IMR-90 (cell line): ENCODE data around the gene SOWAHD. TPM values are rescaled to one million over a fixed set of nuclear protein-coding genes. Genes with fewer than 3 reads are reported as not detected.

Source experiments
- ATAC-seq: fragments of 200-7000 bp; cut with Tn5 transposase; 2 replicates; pipeline ENCODE4 v1.9.1; 2020; ENCODE audit warnings: low read depth, mild to moderate bottlenecking, moderate library complexity
- BruUV-seq: library from RNA; stranded (reverse); fragments of 400-500 nt; replicated peaks from 2 replicates; lab custom pipeline; 2021; lab: Mats Ljungman, UMichigan
- CTCF ChIA-PET: fragments of 300-600 bp; formaldehyde crosslinking; extraction: SDS; loops from one replicate; lab custom pipeline; 2021; ENCODE audit warnings: antibody characterized with exemption; lab: Yijun Ruan, JAX
- POLR2A ChIA-PET: fragments of 300-600 bp; sonication (Branson Sonifier 250); formaldehyde crosslinking; loops from one replicate; lab custom pipeline; 2022; ENCODE audit warnings: antibody characterized with exemption; ENCODE audit not compliant: unreplicated experiment; lab: Charles Lee
- DNase-seq: peaks from one replicate; pipeline ENCODE4 v3.0.0; 2013
- H2AFZ ChIP-seq: replicated peaks from 2 replicates; pipeline ENCODE3; 2013; ENCODE audit warnings: low read length, mild to moderate bottlenecking; ENCODE audit not compliant: poor library complexity
- H2AK5ac ChIP-seq: 2 replicates; pipeline ENCODE4 v1.6.1; 2013; ENCODE audit warnings: low read depth, low read length, inconsistent platforms
- H2AK9ac ChIP-seq: replicated peaks from 2 replicates; pipeline ENCODE3; 2013; ENCODE audit warnings: mild to moderate bottlenecking, low read depth, low read length, moderate library complexity; ENCODE audit not compliant: poor library complexity
- H2BK120ac ChIP-seq: 2 replicates; pipeline ENCODE4 v1.6.1; 2013; ENCODE audit warnings: low read depth, low read length, inconsistent platforms
- H2BK15ac ChIP-seq: 3 replicates; pipeline ENCODE4 v1.6.1; 2013; ENCODE audit warnings: low read depth, low read length, inconsistent platforms
- H2BK20ac ChIP-seq: 2 replicates; pipeline ENCODE4 v1.6.1; 2013; ENCODE audit warnings: low read depth, mild to moderate bottlenecking, inconsistent platforms, low read length, moderate library complexity
- H2BK5ac ChIP-seq: 2 replicates; pipeline ENCODE4 v1.6.1; 2013; ENCODE audit warnings: mild to moderate bottlenecking, low read depth, low read length, inconsistent platforms; ENCODE audit not compliant: poor library complexity, severe bottlenecking
- H3K14ac ChIP-seq: replicated peaks from 2 replicates; pipeline ENCODE4 v1.6.1; 2013; ENCODE audit warnings: low read depth, low read length, inconsistent platforms
- H3K18ac ChIP-seq: 2 replicates; pipeline ENCODE4 v1.6.1; 2013; ENCODE audit warnings: low read depth, low read length, control low read depth
- H3K23ac ChIP-seq: 2 replicates; pipeline ENCODE4 v1.6.1; 2013; ENCODE audit warnings: low read depth, low read length, inconsistent platforms
- H3K27ac ChIP-seq: 2 replicates; pipeline ENCODE4 v1.5.1; 2013; ENCODE audit warnings: mild to moderate bottlenecking, control low read depth, low read length; ENCODE audit not compliant: insufficient read depth
- H3K27me3 ChIP-seq: 2 replicates; pipeline ENCODE4 v1.6.1; 2013; ENCODE audit warnings: low read length; ENCODE audit not compliant: control insufficient read depth, insufficient read depth
- H3K36me3 ChIP-seq: 2 replicates; pipeline ENCODE4 v1.6.1; 2013; ENCODE audit warnings: low read length, mixed read lengths; ENCODE audit not compliant: control insufficient read depth, insufficient read depth
- H3K4ac ChIP-seq: 2 replicates; pipeline ENCODE4 v1.6.1; 2013; ENCODE audit warnings: low read depth, low read length, inconsistent platforms
- H3K4me1 ChIP-seq: 2 replicates; pipeline ENCODE4 v1.6.1; 2013; ENCODE audit warnings: low read length, mixed read lengths; ENCODE audit not compliant: control insufficient read depth, insufficient read depth
- H3K4me2 ChIP-seq: 2 replicates; pipeline ENCODE4 v1.6.1; 2013; ENCODE audit warnings: low read depth, mild to moderate bottlenecking, control low read depth, low read length, moderate library complexity
- H3K4me3 ChIP-seq: 2 replicates; pipeline ENCODE4 v1.5.1; 2013; ENCODE audit warnings: low read depth, mild to moderate bottlenecking, control low read depth, low read length, moderate library complexity; ENCODE audit not compliant: insufficient read depth
- H3K56ac ChIP-seq: 2 replicates; pipeline ENCODE4 v1.6.1; 2013; ENCODE audit warnings: low read length, inconsistent platforms; ENCODE audit not compliant: insufficient read depth; ENCODE audit errors: extremely low read depth
- H3K79me1 ChIP-seq, 2 experiments: 2 replicates each; pipeline ENCODE4 v1.6.1; 2013; ENCODE audit warnings: low read length in 2 of 2, inconsistent platforms in 1 of 2, low read depth in 1 of 2
- H3K9ac ChIP-seq: 2 replicates; pipeline ENCODE4 v1.6.1; 2013; ENCODE audit warnings: low read depth, low read length, control low read depth
- H3K9me1 ChIP-seq: 2 replicates; pipeline ENCODE4 v1.6.1; 2013; ENCODE audit warnings: low read length, inconsistent platforms; ENCODE audit not compliant: insufficient read depth
- H3K9me3 ChIP-seq: 2 replicates; pipeline ENCODE4 v1.6.1; 2013; ENCODE audit warnings: low read length; ENCODE audit not compliant: control insufficient read depth, insufficient read depth
- H4K20me1 ChIP-seq: 2 replicates; pipeline ENCODE4 v1.6.1; 2013; ENCODE audit warnings: low read length, inconsistent platforms; ENCODE audit not compliant: insufficient read depth
- H4K5ac ChIP-seq: 2 replicates; pipeline ENCODE4 v1.6.1; 2013; ENCODE audit warnings: mild to moderate bottlenecking, low read depth, low read length, control low read depth
- H4K8ac ChIP-seq, 2 experiments: 2 replicates each; pipeline ENCODE4 v1.6.1; 2013; ENCODE audit warnings: low read depth in 2 of 2, low read length in 2 of 2, control low read depth in 1 of 2, inconsistent platforms in 1 of 2
- H4K91ac ChIP-seq: 2 replicates; pipeline ENCODE4 v1.6.1; 2013; ENCODE audit warnings: low read depth, low read length, inconsistent platforms; ENCODE audit not compliant: insufficient read depth
- CEBPB ChIP-seq: IDR thresholded peaks from 2 replicates; pipeline ENCODE4 v1.6.1; 2012; ENCODE audit warnings: low read depth, low read length, improper control_type of control experiment
- CHD1 ChIP-seq: IDR thresholded peaks from 2 replicates; pipeline ENCODE4 v1.6.1; 2012; ENCODE audit warnings: low read depth, low read length, improper control_type of control experiment
- FOS ChIP-seq: fragments of 150-350 bp; IDR thresholded peaks from 2 replicates; pipeline ENCODE4 v1.6.1; 2016; ENCODE audit warnings: low read depth, low read length
- MAFK ChIP-seq: IDR thresholded peaks from 2 replicates; pipeline ENCODE4 v1.6.1; 2012; ENCODE audit warnings: low read depth, low read length, improper control_type of control experiment
- MAZ ChIP-seq: IDR thresholded peaks from 2 replicates; pipeline ENCODE4 v1.6.1; 2012; ENCODE audit warnings: low read depth, mild to moderate bottlenecking, low read length, improper control_type of control experiment, moderate library complexity, borderline replicate concordance
- MXI1 ChIP-seq: IDR thresholded peaks from 2 replicates; pipeline ENCODE4 v1.6.1; 2012; ENCODE audit warnings: low read depth, mild to moderate bottlenecking, low read length, moderate library complexity, borderline replicate concordance
- NFE2L2 ChIP-seq: fragments of 150-350 bp; IDR thresholded peaks from 2 replicates; pipeline ENCODE4 v1.6.1; 2016; ENCODE audit warnings: low read depth, mild to moderate bottlenecking, low read length
- POLR2A ChIP-seq: IDR thresholded peaks from 2 replicates; pipeline ENCODE4 v1.6.1; 2012; ENCODE audit warnings: mild to moderate bottlenecking, low read depth, low read length
- RAD21 ChIP-seq: IDR thresholded peaks from 2 replicates; pipeline ENCODE4 v1.6.1; 2012; ENCODE audit warnings: low read length, improper control_type of control experiment
- RCOR1 ChIP-seq: IDR thresholded peaks from 2 replicates; pipeline ENCODE4 v1.6.1; 2012; ENCODE audit warnings: mild to moderate bottlenecking, low read length, improper control_type of control experiment; ENCODE audit not compliant: insufficient replicate concordance
- RFX5 ChIP-seq: IDR thresholded peaks from 2 replicates; pipeline ENCODE4 v1.8.0; 2012; ENCODE audit warnings: low read depth, mild to moderate bottlenecking, low read length, moderate library complexity
- SMC3 ChIP-seq: fragments of 150-350 bp; IDR thresholded peaks from 2 replicates; pipeline ENCODE4 v1.6.1; 2016; ENCODE audit warnings: low read depth, mild to moderate bottlenecking, antibody characterized with exemption, low read length, moderate library complexity
- WGBS, 2 experiments: methylation state at CpG; one replicate each; pipeline versions ENCODE4 v1.1.5 to v1.1.7; 2013; ENCODE audit warnings: missing lambda C conversion rate in 2 of 2; ENCODE audit not compliant: insufficient read length in 1 of 2; ENCODE audit errors: extremely low coverage in 2 of 2; 5-methylcytosine and 5-hydroxymethylcytosine counted together
- dilution Hi-C: fragments of 300-500 bp; cut with HindIII; formaldehyde crosslinking; loops from one replicate; pipeline ENCODE4 v1.14.3; 2018; ENCODE audit warnings: low sequenced_read_pairs; ENCODE audit not compliant: unreplicated experiment
- in situ Hi-C: fragments of 300-500 bp; cut with MboI; formaldehyde crosslinking; loops from 3 replicates; pipeline ENCODE4 v1.14.3; 2019; ENCODE audit warnings: low sequenced_read_pairs, inconsistent platforms, mixed read lengths
- intact Hi-C: fragments of 100-400 bp; cut with micrococcal nuclease; formaldehyde crosslinking; loops from 2 replicates; pipeline ENCODE4 v1.10.0; 2022
- polyA plus RNA-seq, 3 experiments: library from polyadenylated mRNA; depleted of rRNA; stranded (reverse); fragments of >200 nt; gene quantifications; 2 replicates each; pipeline ENCODE4 v1.2.3, GENCODE V29; 2012; ENCODE audit warnings: low replicate concordance in 1 of 3
- total RNA-seq: library from RNA; depleted of rRNA; stranded (reverse); fragments of >200 nt; gene quantifications from 2 replicates; pipeline ENCODE4 v1.2.3, GENCODE V29; 2012
- TF ChIP-seq, protein P1 (sequence below): conservative IDR thresholded peaks from 2 replicates; pipeline ENCODE4 v1.5.1; 2012; ENCODE audit warnings: mild to moderate bottlenecking, low read depth, low read length, improper control_type of control experiment
- TF ChIP-seq, protein P2 (sequence below): fragments of 150-350 bp; IDR thresholded peaks from 2 replicates; pipeline ENCODE4 v1.6.1; 2016; ENCODE audit warnings: low read depth, mild to moderate bottlenecking, low read length, moderate library complexity, borderline replicate concordance
- TF ChIP-seq, protein P3 (sequence below): fragments of 150-350 bp; IDR thresholded peaks from 2 replicates; pipeline ENCODE4 v1.6.1; 2017; ENCODE audit warnings: mild to moderate bottlenecking, antibody characterized with exemption, low read length, low read depth

Gene SOWAHD
- total and polyA plus RNA-seq, 2 of the 4 experiments (the other 2 are of a cell fraction): 0.17 to 0.18 TPM

DNA sequence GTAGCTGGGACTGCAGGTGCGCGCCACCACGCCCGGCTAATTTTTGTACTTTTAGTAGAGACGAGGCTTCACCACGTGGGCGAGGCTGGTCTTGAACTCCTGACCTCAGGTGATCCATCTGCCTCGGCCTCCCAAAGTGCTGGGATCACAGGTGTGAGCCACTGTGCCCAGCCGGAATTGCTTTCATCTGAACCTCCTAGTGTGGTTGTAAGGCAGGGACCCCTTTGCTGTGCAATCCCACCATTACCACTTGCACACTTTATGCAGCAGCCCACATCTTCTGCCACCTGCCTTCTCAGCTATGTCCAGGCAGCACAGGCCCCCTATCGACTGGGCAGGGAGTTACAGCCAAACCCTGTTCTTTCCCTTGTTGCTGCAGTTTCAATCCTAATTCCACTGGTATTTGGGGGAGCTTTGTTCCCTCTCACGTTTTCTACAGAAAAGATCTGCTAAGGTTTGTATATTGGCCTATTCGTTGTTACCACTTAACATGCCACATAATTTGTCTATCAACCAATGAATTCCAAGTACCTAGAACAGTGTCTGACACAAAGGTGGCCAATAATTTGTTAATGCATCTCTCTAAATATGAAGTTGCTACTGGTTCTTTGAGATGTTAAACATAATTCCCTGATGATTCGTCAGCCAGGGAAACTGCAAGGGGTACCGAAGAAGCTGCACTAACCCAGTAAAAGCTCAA lies 26.5 kb downstream of the SOWAHD start:
- Histone ChIP-seq H3K79me1 (no peaks in the 10 kb centered on the region; a peak in 1 of 4 replicates), H3K23ac (no peak overlapping the region), H4K5ac (no peak overlapping the region), H3K36me3 (peaks cover 20% of the 10 kb centered on the region), H3K4me1 (0 out of 2 replicates have a peak, but pooled peaks cover 2% of the 10 kb centered on the region), H3K4me2 (no peak overlapping the region), H2AFZ (no peak overlapping the region), H2BK5ac (no peak overlapping the region), H4K91ac (no peak overlapping the region), H3K4ac (no peak overlapping the region), H2AK9ac (no peak overlapping the region), H3K14ac (no peak overlapping the region), H3K4me3 (no peak overlapping the region), H3K9me3 (no peaks in the 10 kb centered on the region), H4K8ac (no peak overlapping the region), H3K18ac (no peak overlapping the region), H3K9ac (no peak overlapping the region), H3K27me3 (no peaks in the 10 kb centered on the region), H3K56ac (no peak overlapping the region), H2BK15ac (no peak overlapping the region), H4K20me1 (peaks cover 70% of the 10 kb centered on the region), H2BK20ac (no peak overlapping the region), H2BK120ac (no peak overlapping the region), H2AK5ac (no peak overlapping the region), H3K27ac (no peak overlapping the region), H3K9me1 (no peaks in the 10 kb centered on the region)
- dilution Hi-C loops: no loop called here
- CTCF ChIA-PET: interaction anchor here (0.6 to 1.0 kb wide), 2 partner anchors 175 to 940 kb away, joined by 3 to 4 read pairs; no protein-coding TSS in a partner anchor
- POLR2A ChIA-PET: no interaction called here
- intact Hi-C loops: loop anchor here (5.0 kb wide), 1 partner anchor 268 kb away; no protein-coding TSS in a partner anchor
- in situ Hi-C loops: no loop called here
- WGBS, 2 experiments: no CpG with 5 or more reads among the region's 14 CpGs
- no TSS peak for BruUV-seq
- ATAC-seq: peak; percentile 72; the same call in 1 of the 2 replicates
- DNase-seq: peak; percentile 23
- TF ChIP-seq, protein P1, sequence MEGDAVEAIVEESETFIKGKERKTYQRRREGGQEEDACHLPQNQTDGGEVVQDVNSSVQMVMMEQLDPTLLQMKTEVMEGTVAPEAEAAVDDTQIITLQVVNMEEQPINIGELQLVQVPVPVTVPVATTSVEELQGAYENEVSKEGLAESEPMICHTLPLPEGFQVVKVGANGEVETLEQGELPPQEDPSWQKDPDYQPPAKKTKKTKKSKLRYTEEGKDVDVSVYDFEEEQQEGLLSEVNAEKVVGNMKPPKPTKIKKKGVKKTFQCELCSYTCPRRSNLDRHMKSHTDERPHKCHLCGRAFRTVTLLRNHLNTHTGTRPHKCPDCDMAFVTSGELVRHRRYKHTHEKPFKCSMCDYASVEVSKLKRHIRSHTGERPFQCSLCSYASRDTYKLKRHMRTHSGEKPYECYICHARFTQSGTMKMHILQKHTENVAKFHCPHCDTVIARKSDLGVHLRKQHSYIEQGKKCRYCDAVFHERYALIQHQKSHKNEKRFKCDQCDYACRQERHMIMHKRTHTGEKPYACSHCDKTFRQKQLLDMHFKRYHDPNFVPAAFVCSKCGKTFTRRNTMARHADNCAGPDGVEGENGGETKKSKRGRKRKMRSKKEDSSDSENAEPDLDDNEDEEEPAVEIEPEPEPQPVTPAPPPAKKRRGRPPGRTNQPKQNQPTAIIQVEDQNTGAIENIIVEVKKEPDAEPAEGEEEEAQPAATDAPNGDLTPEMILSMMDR: peak; percentile 42
- TF ChIP-seq POLR2A: no peak
- no peak for TF ChIP-seq FOS
- no peak for TF ChIP-seq MAZ
- no peak for TF ChIP-seq RFX5
- peak; percentile 27; the same call in 1 of the 2 replicates for TF ChIP-seq RAD21
- TF ChIP-seq MAFK: no peak
- TF ChIP-seq MXI1: no peak
- TF ChIP-seq, protein P2, sequence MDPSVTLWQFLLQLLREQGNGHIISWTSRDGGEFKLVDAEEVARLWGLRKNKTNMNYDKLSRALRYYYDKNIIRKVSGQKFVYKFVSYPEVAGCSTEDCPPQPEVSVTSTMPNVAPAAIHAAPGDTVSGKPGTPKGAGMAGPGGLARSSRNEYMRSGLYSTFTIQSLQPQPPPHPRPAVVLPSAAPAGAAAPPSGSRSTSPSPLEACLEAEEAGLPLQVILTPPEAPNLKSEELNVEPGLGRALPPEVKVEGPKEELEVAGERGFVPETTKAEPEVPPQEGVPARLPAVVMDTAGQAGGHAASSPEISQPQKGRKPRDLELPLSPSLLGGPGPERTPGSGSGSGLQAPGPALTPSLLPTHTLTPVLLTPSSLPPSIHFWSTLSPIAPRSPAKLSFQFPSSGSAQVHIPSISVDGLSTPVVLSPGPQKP: no peak
- no peak for TF ChIP-seq RCOR1
- TF ChIP-seq SMC3: peak; percentile 18; the same call in 1 of the 2 replicates
- TF ChIP-seq, protein P3, sequence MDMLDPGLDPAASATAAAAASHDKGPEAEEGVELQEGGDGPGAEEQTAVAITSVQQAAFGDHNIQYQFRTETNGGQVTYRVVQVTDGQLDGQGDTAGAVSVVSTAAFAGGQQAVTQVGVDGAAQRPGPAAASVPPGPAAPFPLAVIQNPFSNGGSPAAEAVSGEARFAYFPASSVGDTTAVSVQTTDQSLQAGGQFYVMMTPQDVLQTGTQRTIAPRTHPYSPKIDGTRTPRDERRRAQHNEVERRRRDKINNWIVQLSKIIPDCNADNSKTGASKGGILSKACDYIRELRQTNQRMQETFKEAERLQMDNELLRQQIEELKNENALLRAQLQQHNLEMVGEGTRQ: no peak
- no peak for TF ChIP-seq CHD1
- TF ChIP-seq NFE2L2: no peak
- TF ChIP-seq CEBPB: no peak
